Astrocyte (in vitro differentiated cells and primary cell): Measurements from ENCODE around the gene ACVR2B.

Source experiments
- EZH2 ChIP-seq: IDR thresholded peaks from 2 replicates; pipeline ENCODE4 v1.6.1; 2012; ENCODE audit warnings: mild to moderate bottlenecking, low read length, inconsistent platforms; ENCODE audit not compliant: insufficient read depth
- TF ChIP-seq, protein P1 (sequence below): IDR thresholded peaks from 2 replicates; pipeline ENCODE4 v1.5.1; 2011; ENCODE audit warnings: low read depth, mild to moderate bottlenecking, inconsistent platforms, low read length, moderate library complexity; ENCODE audit not compliant: insufficient read depth

DNA sequence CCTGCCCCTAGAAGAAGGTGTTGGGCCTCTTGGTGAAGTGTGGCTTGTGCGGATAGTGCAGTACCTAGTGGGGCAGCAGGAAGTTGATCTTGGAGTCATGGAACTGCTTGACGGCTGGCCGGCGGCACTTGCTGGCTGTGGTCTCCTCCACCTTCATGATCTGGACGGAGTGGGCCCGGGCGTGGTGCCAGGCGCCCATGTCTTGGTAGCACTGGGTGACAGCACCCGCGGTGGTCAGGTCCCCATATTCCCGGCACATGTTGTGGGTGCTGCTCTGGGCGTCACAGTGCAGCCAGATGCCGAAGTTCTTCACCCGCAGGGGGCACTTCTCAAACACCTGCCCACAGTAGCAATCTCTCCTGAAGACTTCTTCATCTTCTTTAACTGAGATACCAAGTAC is 73.1 kb downstream of the ACVR2B start:
- TF ChIP-seq, protein P1, sequence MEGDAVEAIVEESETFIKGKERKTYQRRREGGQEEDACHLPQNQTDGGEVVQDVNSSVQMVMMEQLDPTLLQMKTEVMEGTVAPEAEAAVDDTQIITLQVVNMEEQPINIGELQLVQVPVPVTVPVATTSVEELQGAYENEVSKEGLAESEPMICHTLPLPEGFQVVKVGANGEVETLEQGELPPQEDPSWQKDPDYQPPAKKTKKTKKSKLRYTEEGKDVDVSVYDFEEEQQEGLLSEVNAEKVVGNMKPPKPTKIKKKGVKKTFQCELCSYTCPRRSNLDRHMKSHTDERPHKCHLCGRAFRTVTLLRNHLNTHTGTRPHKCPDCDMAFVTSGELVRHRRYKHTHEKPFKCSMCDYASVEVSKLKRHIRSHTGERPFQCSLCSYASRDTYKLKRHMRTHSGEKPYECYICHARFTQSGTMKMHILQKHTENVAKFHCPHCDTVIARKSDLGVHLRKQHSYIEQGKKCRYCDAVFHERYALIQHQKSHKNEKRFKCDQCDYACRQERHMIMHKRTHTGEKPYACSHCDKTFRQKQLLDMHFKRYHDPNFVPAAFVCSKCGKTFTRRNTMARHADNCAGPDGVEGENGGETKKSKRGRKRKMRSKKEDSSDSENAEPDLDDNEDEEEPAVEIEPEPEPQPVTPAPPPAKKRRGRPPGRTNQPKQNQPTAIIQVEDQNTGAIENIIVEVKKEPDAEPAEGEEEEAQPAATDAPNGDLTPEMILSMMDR, result no peak
- no peak for TF ChIP-seq EZH2
